ENCODE results near the gene PIR. TPM values are rescaled to one million over a fixed set of nuclear protein-coding genes. Genes with fewer than 3 reads are reported as not detected.

The PIR gene
- total RNA-seq, 3 donors from 2014 or later (not counting 1 experiment from before 2014, with no cell fraction given), result 0.57 TPM; not detected in 2

- intact Hi-C loops (cut with micrococcal nuclease), result loop anchor here (2.0 to 10.0 kb wide), 2 partner anchors 67 to 1197 kb away; no protein-coding TSS in a partner anchor
- Mint-ChIP-seq H3K4me1 (peaks cover 13 to 17% of the 10 kb centered on the region in 2 donors), H3K27me3 (ENCODE audit: low read depth in 2 of 2) (peaks cover 8 to 70% of the 10 kb centered on the region in 2 donors), H3K9me3 (no peaks in the 10 kb centered on the region), H3K4me3 (no peak overlapping the region), H3K27ac (no peak overlapping the region), H3K36me3 (no peaks in the 10 kb centered on the region)
- H3K36me3 ChIP-seq (ENCODE audit: control insufficient read depth, insufficient read depth, low read length), result no peaks in the 10 kb centered on the region
- H3K4me1 ChIP-seq (ENCODE audit: control insufficient read depth, insufficient read depth, low read length), result peaks cover 7% of the 10 kb centered on the region
- 8% methylated on average over 4 of the region's 4 CpGs for WGBS (ENCODE audit: insufficient coverage)
- DNase-seq (peak; percentile 23 to 67), ATAC-seq (peak in 2 of 3 donors; percentile 48 to 61)
- no peaks in the 10 kb centered on the region for H3K27me3 ChIP-seq (ENCODE audit: control insufficient read depth, insufficient read depth, low read length)
- no peak overlapping the region for H3K27ac ChIP-seq (ENCODE audit: low read length)
- no peak overlapping the region for H3K4me3 ChIP-seq (ENCODE audit: low read length)
- no peaks in the 10 kb centered on the region for H3K9me3 ChIP-seq (ENCODE audit: control insufficient read depth, insufficient read depth, low read length)
- peak; percentile 52 for TF ChIP-seq CTCF (IDR thresholded peaks at IDR 0.05)
Observed at GRCh38 chrX:15497865-15498264, 4.7 kb upstream of the PIR start.

DNA sequence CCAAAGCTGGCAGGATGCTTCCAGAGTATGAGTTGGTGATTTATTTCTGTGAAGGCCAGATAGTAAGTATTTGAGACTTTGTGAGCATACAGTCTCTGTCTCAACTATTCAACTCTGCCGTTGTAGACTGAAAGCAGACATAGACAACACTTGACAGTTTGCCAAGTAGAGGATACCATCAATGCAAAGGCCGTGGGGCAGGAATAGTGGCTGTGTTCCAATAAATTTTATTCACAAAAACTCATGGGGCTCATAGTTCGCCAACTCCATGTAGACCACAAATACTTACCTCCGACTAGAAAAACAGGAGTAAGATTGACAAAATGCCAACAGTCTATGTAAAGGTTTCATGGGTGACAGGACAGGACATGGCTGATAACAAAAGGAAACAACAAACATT lies 3.7 kb upstream of the PIR start:
- peaks cover 8% of the 10 kb centered on the region for H3K4me1 ChIP-seq (ENCODE audit: control insufficient read depth, insufficient read depth, low read length)
- H3K4me3 ChIP-seq (ENCODE audit: low read length), result no peak overlapping the region
- no peak for TF ChIP-seq CTCF (IDR thresholded peaks at IDR 0.05)
- Mint-ChIP-seq H3K4me1 (peaks cover 13 to 18% of the 10 kb centered on the region in 2 donors), H3K9me3 (no peaks in the 10 kb centered on the region), H3K27me3 (ENCODE audit: low read depth in 2 of 2) (peaks cover 8 to 67% of the 10 kb centered on the region in 2 donors), H3K4me3 (no peak overlapping the region), H3K27ac (no peak overlapping the region), H3K36me3 (no peaks in the 10 kb centered on the region)
- H3K27ac ChIP-seq (ENCODE audit: low read length), result no peak overlapping the region
- no peaks in the 10 kb centered on the region for H3K9me3 ChIP-seq (ENCODE audit: control insufficient read depth, insufficient read depth, low read length)
- no peaks in the 10 kb centered on the region for H3K36me3 ChIP-seq (ENCODE audit: control insufficient read depth, insufficient read depth, low read length)
- ATAC-seq (no peak), DNase-seq (no peak)
- WGBS (ENCODE audit: insufficient coverage), result 57% methylated on average over 1 of the region's 4 CpGs
- intact Hi-C loops (cut with micrococcal nuclease), result loop anchor here (10.0 kb wide), 1 partner anchor 1198 kb away; no protein-coding TSS in a partner anchor
- H3K27me3 ChIP-seq (ENCODE audit: control insufficient read depth, insufficient read depth, low read length), result no peaks in the 10 kb centered on the region

DNA sequence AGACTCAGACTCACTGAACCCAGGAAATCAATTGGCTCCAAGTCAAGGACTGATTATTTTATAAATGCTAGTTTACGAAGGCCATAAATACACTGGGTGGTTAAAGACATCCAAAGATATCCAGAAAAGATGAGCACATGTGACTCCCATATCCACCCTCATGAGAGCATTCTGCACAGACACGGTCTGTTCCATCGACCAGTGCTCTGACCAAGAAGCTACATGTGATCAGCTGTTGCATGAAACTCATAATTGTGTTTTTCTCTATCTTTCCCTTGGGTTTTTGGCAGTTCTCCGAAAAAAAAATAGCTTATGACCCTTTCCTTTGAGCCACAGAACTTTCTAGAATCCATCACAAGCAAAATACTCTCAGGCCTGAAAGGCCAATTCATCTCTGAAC lies 2.7 kb upstream of the PIR start:
- 95% methylated on average over 4 of the region's 4 CpGs for WGBS (ENCODE audit: insufficient coverage)
- Histone ChIP-seq H3K27ac (ENCODE audit: low read length) (no peak overlapping the region), H3K27me3 (ENCODE audit: control insufficient read depth, insufficient read depth, low read length) (no peaks in the 10 kb centered on the region), H3K4me1 (ENCODE audit: control insufficient read depth, insufficient read depth, low read length) (peaks cover 8% of the 10 kb centered on the region), H3K36me3 (ENCODE audit: control insufficient read depth, insufficient read depth, low read length) (no peaks in the 10 kb centered on the region), H3K9me3 (ENCODE audit: control insufficient read depth, insufficient read depth, low read length) (no peaks in the 10 kb centered on the region), H3K4me3 (ENCODE audit: low read length) (no peak overlapping the region)
- Mint-ChIP-seq H3K9me3 (no peaks in the 10 kb centered on the region), H3K4me1 (peaks cover 13 to 18% of the 10 kb centered on the region in 2 donors), H3K36me3 (no peaks in the 10 kb centered on the region), H3K27me3 (ENCODE audit: low read depth in 2 of 2) (peaks cover 8 to 62% of the 10 kb centered on the region in 2 donors), H3K27ac (no peak overlapping the region), H3K4me3 (no peak overlapping the region)
- intact Hi-C loops (cut with micrococcal nuclease), result loop anchor here (10.0 kb wide), 1 partner anchor 1199 kb away; no protein-coding TSS in a partner anchor
- no peak for DNase-seq
- ATAC-seq, result no peak
- TF ChIP-seq CTCF (IDR thresholded peaks at IDR 0.05), result no peak

GRCh38 chrX:15492469-15492868 lies 664 bp downstream of the PIR start:
- ATAC-seq (no peak), DNase-seq (no peak)
- Histone ChIP-seq H3K9me3 (ENCODE audit: control insufficient read depth, insufficient read depth, low read length) (no peaks in the 10 kb centered on the region), H3K4me3 (ENCODE audit: low read length) (no peak overlapping the region), H3K4me1 (ENCODE audit: control insufficient read depth, insufficient read depth, low read length) (peaks cover 8% of the 10 kb centered on the region), H3K36me3 (ENCODE audit: control insufficient read depth, insufficient read depth, low read length) (no peaks in the 10 kb centered on the region), H3K27ac (ENCODE audit: low read length) (no peak overlapping the region), H3K27me3 (ENCODE audit: control insufficient read depth, insufficient read depth, low read length) (no peaks in the 10 kb centered on the region)
- Mint-ChIP-seq H3K4me3 (no peak overlapping the region), H3K36me3 (no peaks in the 10 kb centered on the region), H3K9me3 (no peaks in the 10 kb centered on the region), H3K4me1 (peaks cover 8 to 11% of the 10 kb centered on the region in 2 donors), H3K27ac (no peak overlapping the region), H3K27me3 (ENCODE audit: low read depth in 2 of 2) (peaks cover 0 to 35% of the 10 kb centered on the region in 2 donors)
- 100% methylated on average over 1 of the region's 5 CpGs for WGBS (ENCODE audit: insufficient coverage)
- TF ChIP-seq CTCF (IDR thresholded peaks at IDR 0.05), result no peak
- intact Hi-C loops (cut with micrococcal nuclease), result loop anchor here (10.0 kb wide), 1 partner anchor 1202 kb away; no protein-coding TSS in a partner anchor

Data from natural killer cell (primary cell).